IPS-15b (cell line): ENCODE data around the gene CTNNA3.

Source experiments
- H3K27me3 ChIP-seq: one replicate; pipeline ENCODE4 v1.6.1; 2013; ENCODE audit warnings: low read length; ENCODE audit not compliant: control insufficient read depth, insufficient read depth
- H3K36me3 ChIP-seq: one replicate; pipeline ENCODE4 v1.6.1; 2013; ENCODE audit warnings: low read length; ENCODE audit not compliant: control insufficient read depth, insufficient read depth
- H3K4me1 ChIP-seq: one replicate; pipeline ENCODE4 v1.6.1; 2013; ENCODE audit warnings: mild to moderate bottlenecking, low read length; ENCODE audit not compliant: control insufficient read depth, insufficient read depth
- H3K4me3 ChIP-seq: one replicate; pipeline ENCODE4 v1.5.1; 2013; ENCODE audit warnings: low read depth, low read length
- H3K9ac ChIP-seq: one replicate; pipeline ENCODE4 v1.6.1; 2013; ENCODE audit warnings: low read depth, mild to moderate bottlenecking, low read length
- H3K9me3 ChIP-seq: one replicate; pipeline ENCODE4 v1.6.1; 2013; ENCODE audit warnings: mild to moderate bottlenecking, low read length; ENCODE audit not compliant: control insufficient read depth, insufficient read depth

CTNNA3 gene

GRCh38 chr10:66008221-66008620 is 1687.8 kb downstream of the CTNNA3 start:
- H3K4me1 ChIP-seq: no peaks in the 10 kb centered on the region
- no peaks in the 10 kb centered on the region for H3K9me3 ChIP-seq
- H3K36me3 ChIP-seq: no peaks in the 10 kb centered on the region
- no peak overlapping the region for H3K9ac ChIP-seq
- no peaks in the 10 kb centered on the region for H3K27me3 ChIP-seq
- H3K4me3 ChIP-seq: no peak overlapping the region

- no peak overlapping the region for H3K9ac ChIP-seq
- H3K4me1 ChIP-seq: no peaks in the 10 kb centered on the region
- no peaks in the 10 kb centered on the region for H3K9me3 ChIP-seq
- no peaks in the 10 kb centered on the region for H3K27me3 ChIP-seq
- H3K36me3 ChIP-seq: no peaks in the 10 kb centered on the region
- no peak overlapping the region for H3K4me3 ChIP-seq
Measured at GRCh38 chr10:66006411-66006810, 1689.6 kb downstream of the CTNNA3 start.

- Histone ChIP-seq H3K36me3 (no peaks in the 10 kb centered on the region), H3K27me3 (no peaks in the 10 kb centered on the region), H3K4me3 (no peak overlapping the region), H3K9ac (no peak overlapping the region), H3K9me3 (no peaks in the 10 kb centered on the region), H3K4me1 (no peaks in the 10 kb centered on the region)
Measured at GRCh38 chr10:65993451-65993850, 1702.5 kb downstream of the CTNNA3 start.

GRCh38 chr10:65968871-65969270 is 1727.1 kb downstream of the CTNNA3 start:
- H3K9ac ChIP-seq: no peak overlapping the region
- H3K27me3 ChIP-seq: no peaks in the 10 kb centered on the region
- H3K9me3 ChIP-seq: no peaks in the 10 kb centered on the region
- H3K36me3 ChIP-seq: no peaks in the 10 kb centered on the region
- no peaks in the 10 kb centered on the region for H3K4me1 ChIP-seq
- H3K4me3 ChIP-seq: no peak overlapping the region

- no peaks in the 10 kb centered on the region for H3K36me3 ChIP-seq
- H3K4me3 ChIP-seq: no peak overlapping the region
- no peaks in the 10 kb centered on the region for H3K9me3 ChIP-seq
- no peaks in the 10 kb centered on the region for H3K4me1 ChIP-seq
- H3K27me3 ChIP-seq: no peaks in the 10 kb centered on the region
- no peak overlapping the region for H3K9ac ChIP-seq
Measured at GRCh38 chr10:65968437-65968836, 1727.6 kb downstream of the CTNNA3 start.

GRCh38 chr10:65964205-65964604 is 1731.8 kb downstream of the CTNNA3 start:
- no peaks in the 10 kb centered on the region for H3K27me3 ChIP-seq

GRCh38 chr10:65952086-65952485 is 1743.9 kb downstream of the CTNNA3 start:
- Histone ChIP-seq H3K4me3 (no peak overlapping the region), H3K9me3 (no peaks in the 10 kb centered on the region), H3K36me3 (no peaks in the 10 kb centered on the region), H3K4me1 (no peaks in the 10 kb centered on the region), H3K27me3 (no peaks in the 10 kb centered on the region), H3K9ac (no peak overlapping the region)

More at GRCh38 chr10:65964205-65964604, 1731.8 kb downstream of the CTNNA3 start:
- Histone ChIP-seq H3K9ac (no peak overlapping the region), H3K9me3 (no peaks in the 10 kb centered on the region), H3K4me3 (no peak overlapping the region), H3K36me3 (no peaks in the 10 kb centered on the region), H3K4me1 (no peaks in the 10 kb centered on the region)

GRCh38 chr10:65950075-65950474 is 1745.9 kb downstream of the CTNNA3 start:
- Histone ChIP-seq H3K4me1 (no peaks in the 10 kb centered on the region), H3K9ac (no peak overlapping the region), H3K27me3 (no peaks in the 10 kb centered on the region), H3K4me3 (no peak overlapping the region), H3K9me3 (no peaks in the 10 kb centered on the region), H3K36me3 (no peaks in the 10 kb centered on the region)

- Histone ChIP-seq H3K27me3 (no peaks in the 10 kb centered on the region), H3K36me3 (no peaks in the 10 kb centered on the region), H3K9me3 (no peaks in the 10 kb centered on the region), H3K4me3 (no peak overlapping the region), H3K4me1 (no peaks in the 10 kb centered on the region), H3K9ac (no peak overlapping the region)
Measured at GRCh38 chr10:65949526-65949925, 1746.5 kb downstream of the CTNNA3 start.

GRCh38 chr10:65945061-65945460 is 1750.9 kb downstream of the CTNNA3 start:
- Histone ChIP-seq H3K4me1 (no peaks in the 10 kb centered on the region), H3K9me3 (no peaks in the 10 kb centered on the region), H3K27me3 (no peaks in the 10 kb centered on the region), H3K36me3 (no peaks in the 10 kb centered on the region), H3K9ac (no peak overlapping the region), H3K4me3 (no peak overlapping the region)

- no peak overlapping the region for H3K9ac ChIP-seq
- H3K4me1 ChIP-seq: no peaks in the 10 kb centered on the region
Measured at GRCh38 chr10:65943451-65943850, 1752.5 kb downstream of the CTNNA3 start.

GRCh38 chr10:65940816-65941662 is 1755.0 kb downstream of the CTNNA3 start:
- H3K4me1 ChIP-seq: no peaks in the 10 kb centered on the region
- H3K27me3 ChIP-seq: no peaks in the 10 kb centered on the region
- H3K4me3 ChIP-seq: no peak overlapping the region
- no peaks in the 10 kb centered on the region for H3K36me3 ChIP-seq
- no peaks in the 10 kb centered on the region for H3K9me3 ChIP-seq
- no peak overlapping the region for H3K9ac ChIP-seq

More at GRCh38 chr10:65943451-65943850, 1752.5 kb downstream of the CTNNA3 start:
- H3K4me3 ChIP-seq: no peak overlapping the region
- H3K36me3 ChIP-seq: no peaks in the 10 kb centered on the region
- no peaks in the 10 kb centered on the region for H3K27me3 ChIP-seq
- no peaks in the 10 kb centered on the region for H3K9me3 ChIP-seq
